NCI-H146 (cell line): ENCODE measurements around the gene SH3RF1.

Experiments used
- DNase-seq: peaks from one replicate; lab custom pipeline; 2025; lab: John Stamatoyannopoulos, UW

Gene SH3RF1

DNA sequence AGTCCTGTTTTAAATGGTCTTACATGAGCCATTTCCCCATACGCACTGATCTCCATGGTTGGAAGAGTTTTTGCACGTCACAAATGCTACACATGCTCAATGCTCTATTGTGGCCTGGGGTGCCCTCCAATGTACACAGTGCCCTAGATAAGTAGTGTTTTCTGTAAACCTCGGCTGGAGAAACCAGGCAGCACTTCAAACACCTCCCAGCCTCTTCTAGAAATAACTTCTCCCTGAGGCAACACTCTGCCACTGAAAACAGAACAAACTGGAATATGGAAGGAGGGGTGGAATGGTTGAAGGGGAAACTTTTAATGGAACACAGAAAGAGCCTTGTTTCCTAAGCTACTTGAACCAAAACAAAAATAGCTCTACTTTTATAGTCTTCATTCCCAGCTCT is 136.8 kb downstream of the SH3RF1 start:
- no peak for DNase-seq

GRCh38 chr4:169132561-169133305 is 138.0 kb downstream of the SH3RF1 start:
- no peak for DNase-seq

DNA sequence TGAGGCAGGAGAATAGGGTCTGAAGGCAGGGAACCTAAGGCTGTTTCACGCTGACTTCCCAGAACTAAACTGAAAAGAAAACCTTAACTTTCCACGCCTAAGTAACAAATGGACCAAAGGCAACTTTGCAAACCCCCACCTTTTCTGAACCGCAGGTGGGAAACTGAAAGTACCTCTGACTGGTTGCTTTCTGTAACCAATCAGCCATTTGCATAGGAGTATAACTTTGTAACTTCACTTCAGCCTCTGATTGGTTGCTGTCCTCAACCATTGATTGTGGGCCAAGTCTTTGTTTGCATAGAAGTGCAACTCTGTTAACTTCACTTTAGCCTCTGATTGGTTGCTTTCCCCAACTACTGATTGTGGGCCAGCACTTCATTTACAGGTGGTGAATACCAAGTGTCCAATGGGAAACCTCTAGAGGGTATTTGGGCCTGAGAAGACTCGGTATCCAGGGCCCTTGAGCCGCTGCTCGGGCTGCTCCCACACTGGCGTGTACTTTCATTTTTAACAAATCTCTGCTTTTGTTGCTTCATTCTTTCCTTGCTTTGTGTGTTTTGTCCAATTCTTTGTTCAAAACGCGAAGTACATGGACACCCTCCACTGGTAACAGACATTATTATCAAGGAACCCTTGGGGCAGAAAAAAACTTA is 139.1 kb downstream of the SH3RF1 start:
- DNase-seq: no peak

DNA sequence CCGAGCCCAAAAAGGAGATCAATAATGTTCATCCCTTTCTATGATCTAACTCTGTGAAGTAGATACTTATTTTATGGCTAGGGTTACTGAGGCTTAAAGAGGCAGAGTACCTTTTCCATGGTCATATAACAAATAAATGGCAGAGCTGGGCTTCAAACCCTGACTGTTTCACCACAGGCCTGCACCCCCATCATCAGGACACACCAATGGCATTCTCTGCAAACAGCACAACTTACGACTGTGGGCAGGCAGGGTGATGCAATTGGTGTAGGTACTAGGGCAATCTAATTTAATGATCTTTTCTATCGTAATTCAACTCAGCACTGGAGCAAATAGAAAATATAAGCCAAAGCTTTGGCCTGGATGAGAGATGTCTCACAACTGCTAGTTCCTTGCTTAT is 141.9 kb downstream of the SH3RF1 start:
- no peak for DNase-seq

- DNase-seq: no peak
Observed at GRCh38 chr4:169127314-169127713, 143.4 kb downstream of the SH3RF1 start.

GRCh38 chr4:169124661-169125060 is 146.1 kb downstream of the SH3RF1 start:
- DNase-seq: no peak

DNA sequence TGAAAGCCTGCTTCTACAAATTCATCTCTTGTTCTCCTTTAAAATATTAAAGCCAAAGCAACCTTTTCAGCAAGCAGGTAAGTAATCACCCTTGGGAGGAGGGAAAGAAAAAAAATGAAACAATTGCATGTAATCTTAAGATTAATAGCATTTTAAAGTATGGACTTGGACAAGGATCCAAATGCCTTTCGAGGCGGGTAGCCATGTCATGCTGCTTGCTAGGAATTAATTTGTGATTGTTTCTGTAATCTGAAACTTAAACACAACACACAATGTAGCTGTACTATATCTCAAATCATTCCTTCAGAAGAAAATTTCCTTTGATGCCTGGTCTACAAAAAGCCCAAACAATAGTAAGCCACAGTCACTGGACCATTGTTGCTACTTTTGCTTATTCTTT is 148.3 kb downstream of the SH3RF1 start:
- no peak for DNase-seq

DNA sequence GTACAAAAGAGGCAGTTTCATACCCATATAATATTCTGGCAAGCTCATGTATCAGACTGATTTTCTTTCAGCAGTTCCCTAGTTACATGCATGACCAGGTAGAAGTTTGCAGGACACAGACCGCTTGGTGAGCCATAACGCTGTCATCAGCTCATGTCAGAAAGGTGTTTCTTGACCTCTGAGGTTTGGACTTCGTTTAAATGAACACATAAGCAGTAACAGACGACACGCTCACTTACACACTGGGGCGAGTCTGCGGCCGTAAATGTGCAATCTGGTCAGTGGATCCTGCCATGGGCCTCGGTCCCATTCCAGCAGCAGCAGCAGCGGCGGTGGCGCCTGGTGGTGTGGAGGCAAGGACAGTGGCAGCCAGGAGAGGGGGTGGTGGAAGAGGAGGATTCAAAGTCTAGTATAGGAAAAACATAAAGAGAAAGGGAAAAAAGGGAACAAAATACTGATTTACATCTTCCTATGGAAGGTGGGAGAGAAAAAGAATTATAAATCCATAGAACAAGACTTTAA is 148.8 kb downstream of the SH3RF1 start:
- no peak for DNase-seq

GRCh38 chr4:169120624-169121023 is 150.1 kb downstream of the SH3RF1 start:
- no peak for DNase-seq

DNA sequence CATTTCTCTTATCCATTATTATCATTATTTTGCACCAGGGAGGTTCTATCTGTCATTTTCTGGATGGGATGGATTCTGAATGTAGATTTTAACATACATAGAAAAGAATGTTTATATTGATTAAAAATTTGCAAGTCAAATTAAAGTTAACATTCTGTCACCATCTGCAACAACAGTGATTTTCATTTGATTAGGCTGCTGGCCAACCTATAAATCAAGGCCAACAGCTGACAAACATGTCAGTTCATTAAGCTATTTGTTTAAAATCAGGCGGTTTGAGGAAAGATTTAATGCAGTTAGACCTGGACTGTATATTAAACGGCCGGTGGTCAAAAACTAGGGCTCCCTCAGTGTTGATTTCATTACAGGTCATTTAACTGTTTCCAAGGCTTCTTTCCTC is 151.2 kb downstream of the SH3RF1 start:
- no peak for DNase-seq

GRCh38 chr4:169117591-169118081 is 153.1 kb downstream of the SH3RF1 start:
- no peak for DNase-seq

DNA sequence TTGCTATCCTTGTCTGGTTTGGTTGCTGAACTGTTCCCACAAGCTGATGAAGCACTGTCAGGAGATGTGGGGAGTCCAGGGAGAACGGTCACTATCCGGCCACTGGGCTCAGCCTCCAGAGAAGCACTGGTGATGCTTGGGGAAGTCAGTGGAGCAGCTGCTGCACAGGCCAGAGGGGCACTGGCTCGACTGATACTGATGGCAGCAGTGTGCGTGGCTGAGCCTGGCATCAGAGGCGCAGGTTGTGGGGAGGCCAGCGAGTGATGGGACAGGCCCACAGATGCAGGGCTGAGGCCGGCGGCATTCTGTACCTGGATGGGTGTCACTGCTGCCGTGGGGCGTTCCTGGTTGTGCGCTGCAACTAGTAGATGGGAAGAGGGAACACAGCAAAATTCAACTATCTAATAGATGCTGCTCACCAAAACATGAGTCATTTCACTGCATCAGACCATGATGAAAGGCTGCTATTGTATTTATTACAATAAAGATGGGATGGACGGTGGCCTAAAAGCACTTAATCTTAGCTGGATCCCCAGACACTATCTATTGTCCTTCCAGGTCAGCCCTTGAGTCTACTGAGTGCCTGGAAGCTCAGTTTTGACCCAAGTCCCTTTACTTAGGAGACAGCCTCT is 154.4 kb downstream of the SH3RF1 start:
- DNase-seq: no peak

DNA sequence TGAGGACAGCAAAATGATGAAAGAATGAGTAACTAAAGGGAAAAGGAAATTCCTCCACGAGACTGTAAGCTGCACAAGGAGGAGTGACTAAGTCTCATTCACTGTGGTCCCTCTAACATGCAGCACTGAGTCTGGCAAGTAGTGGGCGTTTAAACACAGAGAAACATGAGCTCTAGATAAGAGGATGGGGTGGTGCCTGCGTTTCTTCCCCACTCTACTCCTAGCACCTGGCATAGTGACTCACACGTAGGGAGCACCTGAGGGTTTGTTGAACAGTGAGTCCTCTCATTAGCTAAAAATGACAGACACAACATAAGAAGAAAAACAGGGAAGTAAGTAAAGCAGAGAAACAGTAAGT is 154.9 kb downstream of the SH3RF1 start:
- DNase-seq: no peak

- DNase-seq: no peak
Observed at GRCh38 chr4:169115144-169115896, 155.4 kb downstream of the SH3RF1 start.

- DNase-seq: no peak
Observed at GRCh38 chr4:169114341-169114974, 156.3 kb downstream of the SH3RF1 start.

DNA sequence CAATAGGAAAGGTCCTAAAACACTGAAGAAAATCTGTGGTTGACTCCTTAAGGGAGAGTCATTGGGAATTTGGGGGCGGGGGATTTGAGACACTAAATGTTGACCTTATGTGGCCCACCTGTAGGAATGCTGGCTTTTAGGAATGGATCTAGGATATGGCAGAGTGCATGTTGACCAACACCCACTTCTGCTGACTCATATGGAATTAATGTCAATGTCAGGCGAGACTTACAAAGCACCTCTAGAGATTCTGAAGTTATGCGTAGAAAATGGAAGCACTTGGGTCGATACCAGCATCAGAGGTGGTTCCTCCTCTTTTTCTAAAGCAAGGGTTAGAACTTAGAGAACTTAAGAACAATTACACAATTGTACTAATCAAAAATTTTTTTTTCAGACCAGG is 160.1 kb downstream of the SH3RF1 start:
- no peak for DNase-seq

DNA sequence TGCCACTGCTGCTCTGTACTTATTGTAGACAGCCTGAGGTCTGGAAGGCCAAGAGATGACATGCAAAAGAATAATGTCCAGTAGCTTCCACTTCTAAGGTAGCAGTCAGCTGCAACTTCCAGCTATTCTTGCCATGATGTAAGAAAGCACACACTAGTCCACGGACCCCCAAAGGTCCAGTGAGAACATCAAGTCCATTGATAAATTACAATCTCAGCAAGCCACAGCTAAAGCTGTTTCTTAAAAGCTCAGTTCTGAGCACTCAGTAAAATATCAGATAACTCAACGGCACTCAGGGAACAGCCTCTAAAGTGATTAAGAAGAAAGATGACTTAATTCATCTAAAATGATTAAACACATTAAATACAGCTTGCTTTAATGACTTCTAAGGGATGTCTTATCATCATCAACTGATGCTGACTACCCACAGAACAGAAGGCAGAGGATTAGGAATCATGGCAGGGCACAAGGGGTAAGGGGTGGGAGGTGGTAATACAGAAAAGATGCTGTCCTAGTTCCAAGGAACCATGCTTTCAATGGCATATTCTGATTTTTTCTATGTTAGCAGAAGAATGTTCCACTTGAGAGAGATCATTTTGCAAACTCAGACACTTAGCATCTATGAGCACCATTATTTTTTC is 161.6 kb downstream of the SH3RF1 start:
- DNase-seq: no peak

DNA sequence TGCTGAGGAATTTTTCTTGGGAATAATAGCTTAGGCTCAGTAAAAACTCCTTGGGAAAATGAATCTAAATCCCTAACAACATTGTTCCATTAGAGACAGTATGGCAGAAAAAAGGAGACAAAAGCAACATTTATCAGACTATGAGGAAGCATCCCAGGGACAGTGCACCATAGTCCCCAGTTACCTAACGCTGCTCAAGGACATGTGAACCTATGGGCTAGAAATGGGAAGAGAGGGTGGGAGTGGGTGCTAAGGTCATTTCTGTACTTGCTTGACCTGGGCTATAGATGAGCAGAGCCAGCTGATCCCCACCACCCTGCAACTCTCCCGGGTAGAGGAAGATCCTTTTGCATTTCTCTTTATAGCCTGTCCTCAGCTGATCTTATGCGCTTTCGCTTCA is 162.5 kb downstream of the SH3RF1 start:
- no peak for DNase-seq

DNA sequence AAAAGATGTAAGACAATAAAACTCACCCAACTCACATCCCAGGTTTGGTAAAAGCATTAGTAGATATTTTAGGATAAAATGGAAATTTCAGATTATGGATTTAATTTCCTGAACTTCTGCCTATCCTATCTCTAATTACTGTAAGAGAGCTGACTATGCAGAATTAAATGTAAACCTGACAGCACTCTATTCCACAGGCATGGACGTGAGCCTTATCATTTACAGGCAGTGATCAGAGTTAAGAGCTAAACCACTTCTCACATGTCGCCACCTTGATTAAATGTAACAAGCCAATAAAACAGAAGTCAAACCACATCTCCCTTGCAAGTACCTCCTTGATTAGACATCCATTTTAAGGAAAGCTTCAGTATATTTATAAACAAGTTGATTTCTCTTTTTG is 163.2 kb downstream of the SH3RF1 start:
- no peak for DNase-seq

GRCh38 chr4:169106696-169107229 is 164.0 kb downstream of the SH3RF1 start:
- no peak for DNase-seq

GRCh38 chr4:169105620-169106019 is 165.1 kb downstream of the SH3RF1 start:
- no peak for DNase-seq
